PFSK-1 (cell line): Measurements from ENCODE around the gene IL18BP.

ENCODE experiments used
- FOXP2 ChIP-seq: optimal IDR thresholded peaks from 2 replicates; pipeline ENCODE3; 2011; ENCODE audit warnings: borderline replicate concordance, control low read depth, inconsistent platforms; ENCODE audit not compliant: insufficient read depth; ENCODE audit errors: extremely low read length, extremely low read depth
- POLR2AphosphoS5 ChIP-seq: IDR thresholded peaks from 2 replicates; pipeline ENCODE4 v1.6.1; 2012; ENCODE audit warnings: low read depth, mild to moderate bottlenecking, control low read depth, low read length, moderate library complexity
- REST ChIP-seq, 2 experiments: IDR thresholded peaks; 2 replicates each; pipeline versions ENCODE4 v1.6.1 to v1.8.0; 2011 to 2012; ENCODE audit warnings: low read depth in 2 of 2, low read length in 2 of 2, control low read depth in 1 of 2, inconsistent platforms in 1 of 2, mild to moderate bottlenecking in 1 of 2, moderate library complexity in 1 of 2; ENCODE audit not compliant: insufficient read depth in 1 of 2
- SIN3A ChIP-seq: IDR thresholded peaks from 2 replicates; pipeline ENCODE4 v1.6.1; 2012; ENCODE audit warnings: mild to moderate bottlenecking, low read length, moderate library complexity, borderline replicate concordance; ENCODE audit not compliant: insufficient read depth
- TAF1 ChIP-seq: IDR thresholded peaks from 2 replicates; pipeline ENCODE4 v1.6.1; 2012; ENCODE audit warnings: low read length, control low read depth, borderline replicate concordance; ENCODE audit not compliant: insufficient read depth

IL18BP gene

DNA sequence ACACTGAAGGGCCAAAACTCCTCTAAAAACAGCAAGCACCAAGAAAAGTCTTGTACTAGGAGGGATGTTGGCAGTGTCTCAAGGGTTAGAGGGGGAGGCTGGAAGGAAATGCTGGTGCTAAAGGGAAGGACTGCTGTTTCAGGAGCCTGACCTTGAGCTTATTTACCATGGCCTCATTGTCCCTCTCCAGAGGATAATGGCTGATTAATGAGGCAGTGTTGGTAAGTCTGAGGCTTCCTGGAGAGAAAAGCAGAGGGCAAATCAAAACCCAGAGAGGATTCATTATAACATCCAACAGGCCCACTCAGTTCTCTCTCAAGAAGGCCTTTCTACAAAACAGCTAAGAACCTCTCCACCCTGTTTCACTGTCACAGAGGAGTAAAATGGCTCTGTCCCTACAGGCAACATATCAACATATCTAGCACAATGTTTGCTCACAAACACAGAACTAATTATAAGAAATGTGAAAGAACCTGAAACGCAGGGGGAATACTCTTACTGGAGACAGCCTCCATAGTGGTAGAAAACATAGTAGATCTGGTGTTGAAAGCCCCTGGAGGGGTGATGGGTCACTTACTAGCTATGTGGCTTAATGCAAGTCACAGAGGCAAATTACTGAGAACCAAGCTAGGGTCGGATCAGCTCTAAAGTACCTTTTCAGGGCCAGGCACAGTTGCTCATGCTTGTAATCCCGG, 50.2 kb downstream of the IL18BP start:
- TF ChIP-seq TAF1 (no peak), REST (IDR thresholded peaks at IDR 0.05; ENCODE audit: insufficient read depth in 1 of 2, low read depth in 2 of 2, low read length in 2 of 2) (no peak), FOXP2 (no peak), SIN3A (no peak), POLR2AphosphoS5 (no peak)
